Esophagus muscularis mucosa (tissue), 3 donors: ENCODE results near the gene RGS8.

Experiments
- POLR2AphosphoS5 ChIP-seq, 2 donors: sonication (generic); formaldehyde crosslinking; IDR thresholded peaks; one replicate each; pipeline ENCODE4 v1.6.1; 2017; ENCODE audit warnings: antibody characterized with exemption in 2 of 2
- TF ChIP-seq, protein P1 (sequence below), 3 experiments: fragments of 200-600 bp in 2 of 3; fragments of 450-650 bp in 1 of 3; sonication (generic) in 2 of 3; IDR thresholded peaks; one replicate each; pipeline ENCODE4 v1.5.1; 2017 to 2019; ENCODE audit warnings: antibody characterized with exemption in 3 of 3, mild to moderate bottlenecking in 2 of 3, moderate library complexity in 1 of 3

DNA sequence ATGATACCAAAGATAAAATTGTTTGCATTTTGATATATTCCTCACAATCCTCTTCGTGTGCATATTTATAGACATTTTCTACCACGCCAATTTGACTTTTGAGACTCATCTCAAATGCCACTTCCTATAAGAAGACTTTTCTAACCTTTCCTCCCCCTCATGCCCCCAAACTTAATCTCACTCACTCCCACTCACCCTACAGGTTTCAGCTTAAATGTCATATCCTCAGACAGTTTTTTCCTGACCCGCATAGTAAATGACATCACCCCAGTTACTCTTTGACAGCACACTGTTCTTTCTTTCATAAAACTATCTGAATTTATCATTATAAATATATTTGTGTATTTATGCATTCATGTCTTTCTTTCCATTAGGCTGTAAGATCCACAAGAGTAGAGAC, 29.6 kb upstream of the RGS8 start:
- no peak for TF ChIP-seq POLR2AphosphoS5 (IDR thresholded peaks at IDR 0.05)
- TF ChIP-seq, protein P1, sequence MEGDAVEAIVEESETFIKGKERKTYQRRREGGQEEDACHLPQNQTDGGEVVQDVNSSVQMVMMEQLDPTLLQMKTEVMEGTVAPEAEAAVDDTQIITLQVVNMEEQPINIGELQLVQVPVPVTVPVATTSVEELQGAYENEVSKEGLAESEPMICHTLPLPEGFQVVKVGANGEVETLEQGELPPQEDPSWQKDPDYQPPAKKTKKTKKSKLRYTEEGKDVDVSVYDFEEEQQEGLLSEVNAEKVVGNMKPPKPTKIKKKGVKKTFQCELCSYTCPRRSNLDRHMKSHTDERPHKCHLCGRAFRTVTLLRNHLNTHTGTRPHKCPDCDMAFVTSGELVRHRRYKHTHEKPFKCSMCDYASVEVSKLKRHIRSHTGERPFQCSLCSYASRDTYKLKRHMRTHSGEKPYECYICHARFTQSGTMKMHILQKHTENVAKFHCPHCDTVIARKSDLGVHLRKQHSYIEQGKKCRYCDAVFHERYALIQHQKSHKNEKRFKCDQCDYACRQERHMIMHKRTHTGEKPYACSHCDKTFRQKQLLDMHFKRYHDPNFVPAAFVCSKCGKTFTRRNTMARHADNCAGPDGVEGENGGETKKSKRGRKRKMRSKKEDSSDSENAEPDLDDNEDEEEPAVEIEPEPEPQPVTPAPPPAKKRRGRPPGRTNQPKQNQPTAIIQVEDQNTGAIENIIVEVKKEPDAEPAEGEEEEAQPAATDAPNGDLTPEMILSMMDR (IDR thresholded peaks at IDR 0.05): no peak
